T-cell (primary cell): Measurements from ENCODE around the gene PDZRN4. TPM values are rescaled to one million over a fixed set of nuclear protein-coding genes. Genes with fewer than 3 reads are reported as not detected.

Experiments used
- ATAC-seq, 4 experiments: fragments of 200-7000 bp in 3 of 4; fragments of 150-1000 bp in 1 of 4; cut with Tn5 transposase; replicated peaks in 1 of 4; 1 replicate in 3 of 4; 2 replicates in 1 of 4; pipeline ENCODE4 v1.10.0; 2021; ENCODE audit warnings: moderate library complexity in 3 of 4, mild to moderate bottlenecking in 2 of 4, moderate number of reproducible peaks in 1 of 4
- CTCF ChIA-PET, 2 donors: fragments of 300-600 bp; sonication (Branson Sonifier 250); formaldehyde crosslinking; loops; one replicate each; lab custom pipeline; 2022; ENCODE audit warnings: antibody characterized with exemption in 2 of 2; lab: Charles Lee
- POLR2A ChIA-PET, 2 donors: fragments of 300-600 bp; sonication (Branson Sonifier 250); formaldehyde crosslinking; loops; one replicate each; lab custom pipeline; 2022; ENCODE audit warnings: antibody characterized with exemption in 2 of 2; lab: Charles Lee
- DNase-seq, 35 experiments: peaks; one replicate each; pipeline versions ENCODE4 v3.0.0 to v3.0.0-alpha.2; 2013 to 2023
- H3K27ac ChIP-seq: one replicate; pipeline ENCODE4 v1.5.1; 2013; ENCODE audit warnings: low read length
- H3K27me3 ChIP-seq, 2 experiments: replicated peaks in 1 of 2; 1 replicate in 1 of 2; 2 replicates in 1 of 2; pipeline versions ENCODE4 v1.6.1 to v1.7.0; 2013; ENCODE audit warnings: low read length in 1 of 2, mixed read lengths in 1 of 2; ENCODE audit not compliant: control insufficient read depth in 2 of 2, insufficient read depth in 2 of 2; ENCODE audit errors: extremely low read depth in 1 of 2
- H3K36me3 ChIP-seq, 2 donors: 1 replicate in 1 of 2; 2 replicates in 1 of 2; pipeline versions ENCODE4 v1.6.1 to v1.7.0; 2013; ENCODE audit warnings: low read length in 1 of 2; ENCODE audit not compliant: control insufficient read depth in 2 of 2, insufficient read depth in 1 of 2; ENCODE audit errors: extremely low read depth in 1 of 2
- H3K4me1 ChIP-seq, 2 experiments: 1 replicate in 1 of 2; 2 replicates in 1 of 2; pipeline versions ENCODE4 v1.6.1 to v1.7.0; 2013; ENCODE audit warnings: low read length in 2 of 2, mixed read lengths in 1 of 2; ENCODE audit not compliant: insufficient read depth in 2 of 2, control insufficient read depth in 1 of 2; ENCODE audit errors: extremely low read depth in 1 of 2
- H3K4me3 ChIP-seq, 2 donors: 1 replicate in 1 of 2; 2 replicates in 1 of 2; pipeline versions ENCODE4 v1.5.1 to v1.7.0; 2013; ENCODE audit warnings: mild to moderate bottlenecking in 2 of 2, low read length in 1 of 2, moderate library complexity in 1 of 2; ENCODE audit not compliant: control insufficient read depth in 1 of 2; ENCODE audit errors: extremely low read depth in 1 of 2
- H3K9me3 ChIP-seq: 2 replicates; pipeline ENCODE4 v1.7.0; 2013
- H3K27ac Mint-ChIP-seq, 2 donors: one replicate each; pipeline ENCODE4 v1.8.0; 2020 to 2021; ENCODE audit warnings: mild to moderate bottlenecking in 2 of 2, mixed read lengths in 2 of 2
- H3K27me3 Mint-ChIP-seq, 2 donors: one replicate each; pipeline ENCODE4 v1.8.0; 2021 to 2022; ENCODE audit warnings: mixed read lengths in 2 of 2
- H3K36me3 Mint-ChIP-seq: one replicate; pipeline ENCODE4 v1.8.0; 2021; ENCODE audit warnings: mixed read lengths
- H3K4me1 Mint-ChIP-seq, 3 donors: one replicate each; pipeline ENCODE4 v1.8.0; 2020 to 2022; ENCODE audit warnings: mixed read lengths in 3 of 3, mild to moderate bottlenecking in 1 of 3
- H3K4me3 Mint-ChIP-seq, 3 donors: one replicate each; pipeline ENCODE4 v1.8.0; 2020 to 2022; ENCODE audit warnings: mild to moderate bottlenecking in 3 of 3, mixed read lengths in 3 of 3, moderate library complexity in 3 of 3
- H3K9me3 Mint-ChIP-seq, 3 donors: one replicate each; pipeline ENCODE4 v1.8.0; 2020 to 2022; ENCODE audit warnings: mixed read lengths in 3 of 3
- WGBS: methylation state at CpG from one replicate; pipeline ENCODE4 v1.1.5; 2013; ENCODE audit warnings: missing lambda C conversion rate; ENCODE audit not compliant: insufficient coverage; 5-methylcytosine and 5-hydroxymethylcytosine counted together
- total RNA-seq, 35 experiments: library from RNA in 6 of 35; stranded (reverse) in 6 of 35; fragments of 120-200 nt in 1 of 35; gene quantifications; one replicate each; pipeline versions ENCODE4 v1.2.1 to v1.2.4 and lab custom pipeline; 2013 to 2026

PDZRN4 gene
- total RNA-seq, 5 donors from 2014 or later (not counting 1 experiment from before 2014, with no cell fraction given) = not detected

GRCh38 chr12:41585784-41586183, 397.7 kb downstream of the PDZRN4 start:
- no peak overlapping the region for H3K4me3 Mint-ChIP-seq
- H3K27me3 Mint-ChIP-seq = no peaks in the 10 kb centered on the region
- no CpG with 5 or more reads among the region's 3 CpGs for WGBS
- no peaks in the 10 kb centered on the region for H3K9me3 Mint-ChIP-seq
- ATAC-seq (no peak), DNase-seq (no peak)
- no peak overlapping the region for H3K4me3 ChIP-seq
- H3K27me3 ChIP-seq = no peaks in the 10 kb centered on the region
- H3K36me3 ChIP-seq = no peaks in the 10 kb centered on the region
- ChIA-PET CTCF (no interaction called here), POLR2A (no interaction called here)
- H3K9me3 ChIP-seq = no peaks in the 10 kb centered on the region
- no peaks in the 10 kb centered on the region for H3K36me3 Mint-ChIP-seq
- no peak overlapping the region for H3K27ac ChIP-seq
- no peaks in the 10 kb centered on the region for H3K4me1 ChIP-seq
- H3K27ac Mint-ChIP-seq = no peak overlapping the region
- H3K4me1 Mint-ChIP-seq = no peaks in the 10 kb centered on the region

GRCh38 chr12:41587574-41587973, 399.5 kb downstream of the PDZRN4 start:
- no CpG with 5 or more reads among the region's 1 CpG for WGBS
- Histone ChIP-seq H3K9me3 (no peaks in the 10 kb centered on the region), H3K36me3 (no peaks in the 10 kb centered on the region), H3K4me3 (no peak overlapping the region), H3K27me3 (no peaks in the 10 kb centered on the region), H3K4me1 (no peaks in the 10 kb centered on the region), H3K27ac (no peak overlapping the region)
- no peak for DNase-seq
- no peaks in the 10 kb centered on the region for H3K4me1 Mint-ChIP-seq
- no peaks in the 10 kb centered on the region for H3K36me3 Mint-ChIP-seq
- no peaks in the 10 kb centered on the region for H3K27me3 Mint-ChIP-seq
- H3K27ac Mint-ChIP-seq = no peak overlapping the region
- POLR2A ChIA-PET = no interaction called here
- H3K4me3 Mint-ChIP-seq = no peak overlapping the region
- no peak for ATAC-seq
- no peaks in the 10 kb centered on the region for H3K9me3 Mint-ChIP-seq
- CTCF ChIA-PET = no interaction called here

GRCh38 chr12:41589878-41590277, 401.8 kb downstream of the PDZRN4 start:
- no peaks in the 10 kb centered on the region for H3K4me1 ChIP-seq
- no peaks in the 10 kb centered on the region for H3K9me3 Mint-ChIP-seq
- CTCF ChIA-PET = no interaction called here
- ATAC-seq = no peak
- DNase-seq = no peak
- POLR2A ChIA-PET = no interaction called here
- H3K27me3 Mint-ChIP-seq = no peaks in the 10 kb centered on the region
- no peaks in the 10 kb centered on the region for H3K36me3 Mint-ChIP-seq
- no peak overlapping the region for H3K27ac ChIP-seq
- H3K4me3 ChIP-seq = no peak overlapping the region
- no peaks in the 10 kb centered on the region for H3K27me3 ChIP-seq
- H3K36me3 ChIP-seq = no peaks in the 10 kb centered on the region
- WGBS = 86% methylated on average over 1 of the region's 4 CpGs
- no peak overlapping the region for H3K4me3 Mint-ChIP-seq
- H3K4me1 Mint-ChIP-seq = no peaks in the 10 kb centered on the region
- H3K27ac Mint-ChIP-seq = no peak overlapping the region
- no peaks in the 10 kb centered on the region for H3K9me3 ChIP-seq

- H3K4me1 Mint-ChIP-seq = no peaks in the 10 kb centered on the region
- no peaks in the 10 kb centered on the region for H3K9me3 ChIP-seq
- no peak overlapping the region for H3K4me3 Mint-ChIP-seq
- DNase-seq = no peak
- no peak overlapping the region for H3K27ac Mint-ChIP-seq
- H3K9me3 Mint-ChIP-seq = no peaks in the 10 kb centered on the region
- no peaks in the 10 kb centered on the region for H3K27me3 Mint-ChIP-seq
- no peaks in the 10 kb centered on the region for H3K4me1 ChIP-seq
- ChIA-PET POLR2A (no interaction called here), CTCF (no interaction called here)
- no peaks in the 10 kb centered on the region for H3K36me3 Mint-ChIP-seq
- no peaks in the 10 kb centered on the region for H3K27me3 ChIP-seq
- no peak for ATAC-seq
- no peaks in the 10 kb centered on the region for H3K36me3 ChIP-seq
- no peak overlapping the region for H3K27ac ChIP-seq
- no peak overlapping the region for H3K4me3 ChIP-seq
- 41% methylated on average over 3 of the region's 4 CpGs for WGBS
Observed at GRCh38 chr12:41596190-41596589, 408.1 kb downstream of the PDZRN4 start.

- CTCF ChIA-PET = interaction anchor here in 1 of 2 donors (0.7 kb wide), 1 partner anchor 71 kb away, joined by 3 read pairs; no protein-coding TSS in a partner anchor
- H3K27ac Mint-ChIP-seq = no peak overlapping the region
Observed at GRCh38 chr12:41604830-41605229, 416.7 kb downstream of the PDZRN4 start.

GRCh38 chr12:41605545-41606305, 417.6 kb downstream of the PDZRN4 start:
- Histone ChIP-seq H3K4me3 (no peak overlapping the region), H3K27me3 (no peaks in the 10 kb centered on the region), H3K27ac (no peak overlapping the region), H3K9me3 (no peaks in the 10 kb centered on the region), H3K4me1 (no peaks in the 10 kb centered on the region), H3K36me3 (no peaks in the 10 kb centered on the region)
- WGBS = 72% methylated on average over 9 of the region's 16 CpGs
- ChIA-PET CTCF (no interaction called here), POLR2A (no interaction called here)
- Mint-ChIP-seq H3K27me3 (peaks cover 0 to 4% of the 10 kb centered on the region in 2 donors), H3K36me3 (no peaks in the 10 kb centered on the region), H3K4me3 (no peak overlapping the region), H3K9me3 (no peaks in the 10 kb centered on the region), H3K4me1 (no peaks in the 10 kb centered on the region), H3K27ac (no peak overlapping the region)
- ATAC-seq = no peak
- peak in 1 of 35 experiments; percentile 0 for DNase-seq

More at GRCh38 chr12:41604830-41605229, 416.7 kb downstream of the PDZRN4 start:
- H3K4me3 ChIP-seq = no peak overlapping the region
- DNase-seq (no peak), ATAC-seq (no peak)
- POLR2A ChIA-PET = no interaction called here
- H3K36me3 ChIP-seq = no peaks in the 10 kb centered on the region
- Mint-ChIP-seq H3K36me3 (no peaks in the 10 kb centered on the region), H3K27me3 (peaks cover 0 to 4% of the 10 kb centered on the region in 2 donors), H3K9me3 (no peaks in the 10 kb centered on the region), H3K4me1 (no peaks in the 10 kb centered on the region), H3K4me3 (no peak overlapping the region)
- H3K4me1 ChIP-seq = no peaks in the 10 kb centered on the region
- 83% methylated on average over 2 of the region's 3 CpGs for WGBS
- H3K27ac ChIP-seq = no peak overlapping the region
- no peaks in the 10 kb centered on the region for H3K27me3 ChIP-seq
- H3K9me3 ChIP-seq = no peaks in the 10 kb centered on the region
